Smooth muscle cell (in vitro differentiated cells): ENCODE results near the gene PTPRK. TPM values are rescaled to one million over a fixed set of nuclear protein-coding genes. Genes with fewer than 3 reads are reported as not detected.

Source experiments
- DNase-seq: peaks from one replicate; lab custom pipeline; 2025; ENCODE audit not compliant: unreplicated experiment; lab: John Stamatoyannopoulos, UW
- H2AFZ ChIP-seq: fragments of 200-600 bp; sonication (generic); 2 replicates; pipeline ENCODE4 v1.6.0; 2016; ENCODE audit warnings: antibody characterized with exemption, low read depth, mild to moderate bottlenecking
- H3F3A ChIP-seq: fragments of 200-600 bp; sonication (generic); 2 replicates; pipeline ENCODE4 v1.6.0; 2017; ENCODE audit warnings: antibody characterized with exemption, low read depth
- H3K27ac ChIP-seq: fragments of 200-600 bp; sonication (generic); 2 replicates; pipeline ENCODE4 v1.5.1; 2016; ENCODE audit warnings: low read depth, mild to moderate bottlenecking
- H3K27me3 ChIP-seq: fragments of 200-600 bp; sonication (generic); 2 replicates; pipeline ENCODE4 v1.6.1; 2016; ENCODE audit warnings: low read depth, mild to moderate bottlenecking
- H3K36me3 ChIP-seq: fragments of 200-600 bp; sonication (generic); 2 replicates; pipeline ENCODE4 v1.5.1; 2016; ENCODE audit warnings: low read depth
- H3K4me1 ChIP-seq: fragments of 200-600 bp; sonication (generic); 2 replicates; pipeline ENCODE4 v1.5.1; 2016; ENCODE audit warnings: low read depth
- H3K4me2 ChIP-seq: fragments of 200-600 bp; sonication (generic); 2 replicates; pipeline ENCODE4 v1.6.0; 2016; ENCODE audit warnings: mild to moderate bottlenecking
- H3K4me3 ChIP-seq: fragments of 200-600 bp; sonication (generic); 2 replicates; pipeline ENCODE4 v1.5.1; 2016; ENCODE audit warnings: mild to moderate bottlenecking
- H3K79me2 ChIP-seq: fragments of 200-600 bp; sonication (generic); 2 replicates; pipeline ENCODE4 v1.6.0; 2016; ENCODE audit warnings: low read depth, mild to moderate bottlenecking
- H3K9ac ChIP-seq: fragments of 200-600 bp; sonication (generic); 2 replicates; pipeline ENCODE4 v1.6.0; 2016; ENCODE audit warnings: low read depth
- H3K9me3 ChIP-seq: fragments of 200-600 bp; sonication (generic); replicated peaks from 2 replicates; pipeline ENCODE4 v1.5.1; 2016; ENCODE audit warnings: low read depth
- H4K20me1 ChIP-seq: fragments of 200-600 bp; sonication (generic); 2 replicates; pipeline ENCODE4 v1.6.0; 2016; ENCODE audit warnings: low read depth
- CTCF ChIP-seq: fragments of 200-600 bp; sonication (generic); IDR thresholded peaks from 2 replicates; pipeline ENCODE4 v1.5.1; 2017; ENCODE audit warnings: borderline replicate concordance, mild to moderate bottlenecking, antibody characterized with exemption; ENCODE audit not compliant: insufficient read depth, poor library complexity, severe bottlenecking
- WGBS: methylation state at CpG from one replicate; pipeline ENCODE4 v1.1.7; 2016; ENCODE audit warnings: low lambda C conversion rate; 5-methylcytosine and 5-hydroxymethylcytosine counted together
- polyA plus RNA-seq: library from polyadenylated mRNA; unstranded; fragments of >200 nt; fragmentation: Nextera tagmentation; extraction: Ambion mirVana; gene quantifications from 2 replicates; pipeline ENCODE4 v1.2.1, GENCODE V29; 2016
- total RNA-seq: library from RNA; depleted of rRNA; stranded (reverse); fragments of >200 nt; gene quantifications from 2 replicates; pipeline ENCODE4 v1.2.3, GENCODE V29; 2014

PTPRK gene
- total and polyA plus RNA-seq, 2 experiments from 2014 or later: 21.7 to 50.4 TPM

- H3K9ac ChIP-seq: no peak overlapping the region
- DNase-seq: no peak
- WGBS: 95% methylated on average over 1 of the region's 1 CpG
- no peak overlapping the region for H3K4me3 ChIP-seq
- H3K27ac ChIP-seq: no peak overlapping the region
- no peaks in the 10 kb centered on the region for H3K36me3 ChIP-seq
- H2AFZ ChIP-seq: no peak overlapping the region
- H3K79me2 ChIP-seq: no peaks in the 10 kb centered on the region
- H3F3A ChIP-seq: no peaks in the 10 kb centered on the region
- no peak overlapping the region for H3K4me2 ChIP-seq
- no peak for TF ChIP-seq CTCF
- no peaks in the 10 kb centered on the region for H3K9me3 ChIP-seq
- H3K27me3 ChIP-seq: no peaks in the 10 kb centered on the region
- no peaks in the 10 kb centered on the region for H4K20me1 ChIP-seq
- no peaks in the 10 kb centered on the region for H3K4me1 ChIP-seq
These were observed 364.6 kb downstream of the PTPRK start for GRCh38 chr6:128155826-128156225.

- H3K4me3 ChIP-seq: no peak overlapping the region
- DNase-seq: no peak
- TF ChIP-seq CTCF: no peak
- WGBS: 51% methylated on average over 4 of the region's 4 CpGs
- no peaks in the 10 kb centered on the region for H3K27me3 ChIP-seq
- H3F3A ChIP-seq: no peaks in the 10 kb centered on the region
- no peaks in the 10 kb centered on the region for H3K4me1 ChIP-seq
- no peaks in the 10 kb centered on the region for H3K79me2 ChIP-seq
- no peak overlapping the region for H3K9ac ChIP-seq
- peak overlapping the region; percentile 16 for H3K27ac ChIP-seq
- H2AFZ ChIP-seq: no peak overlapping the region
- H3K9me3 ChIP-seq: no peaks in the 10 kb centered on the region
- H3K4me2 ChIP-seq: peak overlapping the region; percentile 9
- no peaks in the 10 kb centered on the region for H4K20me1 ChIP-seq
- H3K36me3 ChIP-seq: no peaks in the 10 kb centered on the region
These were observed 367.8 kb downstream of the PTPRK start for GRCh38 chr6:128152551-128152950.

GRCh38 chr6:128150376-128150775 lies 370.0 kb downstream of the PTPRK start:
- H3K4me2 ChIP-seq: no peak overlapping the region
- H3F3A ChIP-seq: no peaks in the 10 kb centered on the region
- no peaks in the 10 kb centered on the region for H3K79me2 ChIP-seq
- H3K9me3 ChIP-seq: no peaks in the 10 kb centered on the region
- H2AFZ ChIP-seq: no peak overlapping the region
- WGBS: 90% methylated on average over 5 of the region's 5 CpGs
- H3K27me3 ChIP-seq: no peaks in the 10 kb centered on the region
- no peaks in the 10 kb centered on the region for H4K20me1 ChIP-seq
- no peak for DNase-seq
- no peak for TF ChIP-seq CTCF
- no peak overlapping the region for H3K9ac ChIP-seq
- H3K36me3 ChIP-seq: no peaks in the 10 kb centered on the region
- H3K27ac ChIP-seq: no peak overlapping the region
- H3K4me3 ChIP-seq: no peak overlapping the region
- H3K4me1 ChIP-seq: no peaks in the 10 kb centered on the region

- Histone ChIP-seq H3K9me3 (no peaks in the 10 kb centered on the region), H3K4me2 (no peak overlapping the region), H3K4me3 (no peak overlapping the region), H3K36me3 (no peaks in the 10 kb centered on the region), H3K27me3 (no peaks in the 10 kb centered on the region), H4K20me1 (no peaks in the 10 kb centered on the region), H3K27ac (no peak overlapping the region), H2AFZ (no peak overlapping the region), H3K9ac (no peak overlapping the region), H3K79me2 (no peaks in the 10 kb centered on the region), H3F3A (no peaks in the 10 kb centered on the region), H3K4me1 (no peaks in the 10 kb centered on the region)
- WGBS: 90% methylated on average over 1 of the region's 1 CpG
- no peak for DNase-seq
- TF ChIP-seq CTCF: no peak
These were observed 370.6 kb downstream of the PTPRK start for GRCh38 chr6:128149796-128150195.
